Tracheal epithelial cell (primary cell): ENCODE data around the gene MRGPRE. TPM values are rescaled to one million over a fixed set of nuclear protein-coding genes. Genes with fewer than 3 reads are reported as not detected.

ENCODE experiments used
- total RNA-seq: library from RNA; depleted of rRNA; stranded (reverse); fragments of >200 nt; gene quantifications from 2 replicates; pipeline ENCODE4 v1.2.1, GENCODE V29; 2014

MRGPRE gene, protein sequence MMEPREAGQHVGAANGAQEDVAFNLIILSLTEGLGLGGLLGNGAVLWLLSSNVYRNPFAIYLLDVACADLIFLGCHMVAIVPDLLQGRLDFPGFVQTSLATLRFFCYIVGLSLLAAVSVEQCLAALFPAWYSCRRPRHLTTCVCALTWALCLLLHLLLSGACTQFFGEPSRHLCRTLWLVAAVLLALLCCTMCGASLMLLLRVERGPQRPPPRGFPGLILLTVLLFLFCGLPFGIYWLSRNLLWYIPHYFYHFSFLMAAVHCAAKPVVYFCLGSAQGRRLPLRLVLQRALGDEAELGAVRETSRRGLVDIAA
- total RNA-seq: 0.72 TPM in 1 of 2 replicates, not detected in the other

DNA sequence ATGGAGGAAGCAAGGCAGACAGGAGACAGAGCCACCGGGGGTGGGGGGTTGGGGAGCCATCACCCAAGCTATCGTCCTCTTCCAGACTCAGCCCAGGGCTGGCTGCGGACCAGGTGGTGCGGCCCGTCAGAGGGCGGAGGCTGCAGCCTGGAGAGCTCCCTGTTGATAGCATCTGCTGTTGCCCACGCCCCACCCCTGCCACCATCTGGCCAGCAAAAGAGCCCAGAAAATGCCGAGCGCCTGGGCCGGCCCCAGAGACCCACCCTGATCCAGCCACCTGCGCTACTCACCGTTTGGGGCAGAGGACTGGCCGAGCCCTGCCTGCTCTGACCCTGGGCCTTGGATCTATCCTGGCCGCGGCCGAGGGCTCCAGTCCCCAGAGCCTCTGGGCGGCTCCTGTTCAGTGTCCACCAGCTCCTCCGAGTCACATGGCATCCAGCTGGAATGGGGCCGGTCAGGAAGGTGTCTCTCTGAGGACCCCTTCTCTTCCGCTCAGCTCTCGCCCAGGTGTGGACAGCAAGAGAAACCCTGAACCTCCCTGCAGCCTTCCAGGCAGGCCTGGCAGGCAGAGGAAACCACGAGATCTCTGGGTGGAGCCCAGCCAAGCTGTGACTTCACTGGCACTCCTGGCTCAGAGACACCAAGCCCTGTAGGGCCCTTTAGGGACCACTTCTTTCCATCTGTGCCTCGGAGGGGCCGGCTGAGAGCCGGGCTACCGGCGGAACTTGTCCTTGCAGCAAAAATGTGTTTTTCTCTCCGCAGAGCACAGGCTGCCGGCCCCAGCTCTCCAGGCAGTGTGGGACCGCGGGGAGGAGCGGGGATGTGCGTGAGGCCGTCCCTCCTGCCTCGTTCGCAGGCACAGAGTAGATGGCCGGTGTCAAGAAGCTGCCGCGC is at the start of gene MRGPRE:
Gene MRGPRE, minus strand, starts transcription at position 567 of the 894 bp plus-strand sequence. CDS start 3,618 bp downstream, outside the sequence.

DNA sequence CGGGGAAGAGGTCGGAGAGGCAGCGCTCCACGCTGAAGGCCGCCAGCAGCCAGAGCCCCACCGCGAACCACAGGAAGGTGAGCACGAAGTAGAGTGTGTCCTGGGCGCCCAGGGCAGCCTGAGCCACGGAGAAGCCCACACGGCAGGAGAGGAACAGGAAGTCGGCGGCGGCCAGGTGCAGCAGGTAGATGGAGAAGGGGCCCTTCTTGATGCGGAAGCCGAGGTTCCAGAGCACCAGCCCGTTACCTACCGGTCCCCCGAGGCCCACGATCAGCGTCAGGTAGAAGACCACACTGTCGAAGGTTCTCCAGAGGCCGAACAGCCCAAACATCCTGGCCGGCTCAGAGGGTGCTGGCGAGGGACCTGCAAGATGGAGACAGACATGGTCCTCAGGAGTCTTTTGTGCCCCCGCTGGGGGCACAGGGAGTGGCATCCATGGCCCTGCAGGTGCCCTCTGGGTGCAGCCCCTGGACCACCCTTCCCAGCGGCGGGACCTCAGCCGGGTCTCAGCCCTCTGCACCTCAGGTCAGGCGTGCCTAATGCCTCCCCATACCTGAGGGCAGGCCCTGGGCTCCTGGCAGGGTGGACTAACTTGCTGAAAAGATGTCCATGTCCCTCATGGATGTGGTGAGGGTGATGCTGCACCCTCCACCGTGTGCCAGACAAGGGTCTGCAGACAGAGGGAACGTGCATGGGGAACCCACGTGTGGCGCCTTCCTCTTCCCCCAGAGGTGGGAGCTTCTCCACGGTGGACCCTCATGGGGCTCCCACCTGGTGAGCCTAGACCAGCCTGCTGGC is 13.5 kb downstream of the MRGPRE start, which contains the start of gene MRGPRG:
Gene MRGPRG, minus strand, starts transcription at position 331 of the 798 bp plus-strand sequence. Its CDS starts 0 bp downstream, at position 331.

Other genes with a start within 250 kb of the MRGPRE start
- gene NAP1L4, start 240.1 kb downstream of the MRGPRE start, total RNA-seq: 117 and 123 TPM in 2 replicates
- gene CARS1, start 175.0 kb downstream of the MRGPRE start, total RNA-seq: 82.7 and 90.2 TPM in 2 replicates
- gene OSBPL5, start 67.1 kb downstream of the MRGPRE start, total RNA-seq: 19.8 and 20.7 TPM in 2 replicates
- not detected in 2 replicates for gene MRGPRG, start 13.6 kb downstream of the MRGPRE start, total RNA-seq
- 22.6 and 28.4 TPM in 2 replicates for gene ZNF195, start 146.7 kb upstream of the MRGPRE start, total RNA-seq